Measurements from ENCODE around the gene CABP1.
"Not testable (repeated sequence)": the region's sequence is repeated elsewhere in the genome, so short reads cannot be mapped to it uniquely, and the experiment has no call there.

Gene CABP1

GRCh38 chr12:120614848-120615247 is 25.6 kb upstream of the CABP1 start:
- no peaks in the 10 kb centered on the region for H3K9me3 ChIP-seq (ENCODE audit: insufficient read depth, low read length)
- H3K36me3 ChIP-seq (ENCODE audit: low read length): no peaks in the 10 kb centered on the region
- no peak overlapping the region for H3K4me2 ChIP-seq (ENCODE audit: low read depth, low read length, poor library complexity, severe bottlenecking)
- TF ChIP-seq CTCF (IDR thresholded peaks at IDR 0.05; ENCODE audit: insufficient read depth, low read length, poor library complexity, severe bottlenecking): no peak
- TF ChIP-seq EZH2phosphoT487 (conservative IDR thresholded peaks at IDR 0.05; ENCODE audit: low read length): no peak
- no peak overlapping the region for H3K4me3 ChIP-seq (ENCODE audit: insufficient read depth, low read length, poor library complexity, severe bottlenecking)
- no peaks in the 10 kb centered on the region for H3K79me2 ChIP-seq (ENCODE audit: insufficient read depth, low read length)
- H3K27ac ChIP-seq (ENCODE audit: low read depth, low read length): no peak overlapping the region
- no peaks in the 10 kb centered on the region for H4K20me1 ChIP-seq (ENCODE audit: low read depth, low read length)
- no peak overlapping the region for H2AFZ ChIP-seq (ENCODE audit: low read depth, low read length, severe bottlenecking)
- H3K9ac ChIP-seq (ENCODE audit: low read length): no peak overlapping the region
- no peaks in the 10 kb centered on the region for H3K27me3 ChIP-seq (ENCODE audit: low read length)
- no peaks in the 10 kb centered on the region for H3F3A ChIP-seq (ENCODE audit: insufficient read depth)
- H3K9me2 ChIP-seq (replicated peaks; ENCODE audit: insufficient read depth, low read length): no peaks in the 10 kb centered on the region

GRCh38 chr12:120617193-120617592 is 23.2 kb upstream of the CABP1 start:
- H3K4me2 ChIP-seq (ENCODE audit: low read depth, low read length, poor library complexity, severe bottlenecking); H3K9me2 ChIP-seq (replicated peaks; ENCODE audit: insufficient read depth, low read length); H3K36me3 ChIP-seq (ENCODE audit: low read length); H4K20me1 ChIP-seq (ENCODE audit: low read depth, low read length); H3K9me3 ChIP-seq (ENCODE audit: insufficient read depth, low read length); H3K79me2 ChIP-seq (ENCODE audit: insufficient read depth, low read length); H2AFZ ChIP-seq (ENCODE audit: low read depth, low read length, severe bottlenecking); H3K9ac ChIP-seq (ENCODE audit: low read length); H3K4me3 ChIP-seq (ENCODE audit: insufficient read depth, low read length, poor library complexity, severe bottlenecking); H3K27ac ChIP-seq (ENCODE audit: low read depth, low read length); H3F3A ChIP-seq (ENCODE audit: insufficient read depth); H3K27me3 ChIP-seq (ENCODE audit: low read length): not testable (repeated sequence)

GRCh38 chr12:120617767-120618166 is 22.7 kb upstream of the CABP1 start:
- not testable (repeated sequence) for H4K20me1 ChIP-seq (ENCODE audit: low read depth, low read length); H3K4me2 ChIP-seq (ENCODE audit: low read depth, low read length, poor library complexity, severe bottlenecking); H3K4me3 ChIP-seq (ENCODE audit: insufficient read depth, low read length, poor library complexity, severe bottlenecking); H3K27me3 ChIP-seq (ENCODE audit: low read length); H2AFZ ChIP-seq (ENCODE audit: low read depth, low read length, severe bottlenecking); H3K79me2 ChIP-seq (ENCODE audit: insufficient read depth, low read length); H3F3A ChIP-seq (ENCODE audit: insufficient read depth); H3K9ac ChIP-seq (ENCODE audit: low read length); H3K9me3 ChIP-seq (ENCODE audit: insufficient read depth, low read length); H3K9me2 ChIP-seq (replicated peaks; ENCODE audit: insufficient read depth, low read length); H3K27ac ChIP-seq (ENCODE audit: low read depth, low read length); H3K36me3 ChIP-seq (ENCODE audit: low read length)

- no peak overlapping the region for H3K27ac ChIP-seq (ENCODE audit: low read depth, low read length)
- no peaks in the 10 kb centered on the region for H3K9me2 ChIP-seq (replicated peaks; ENCODE audit: insufficient read depth, low read length)
- H3K36me3 ChIP-seq (ENCODE audit: low read length): no peaks in the 10 kb centered on the region
- H3K4me3 ChIP-seq (ENCODE audit: insufficient read depth, low read length, poor library complexity, severe bottlenecking): no peak overlapping the region
- no peak overlapping the region for H3K9ac ChIP-seq (ENCODE audit: low read length)
- no peaks in the 10 kb centered on the region for H3K79me2 ChIP-seq (ENCODE audit: insufficient read depth, low read length)
- H3K4me2 ChIP-seq (ENCODE audit: low read depth, low read length, poor library complexity, severe bottlenecking): no peak overlapping the region
- H3K27me3 ChIP-seq (ENCODE audit: low read length): no peaks in the 10 kb centered on the region
- no peaks in the 10 kb centered on the region for H3K9me3 ChIP-seq (ENCODE audit: insufficient read depth, low read length)
- H4K20me1 ChIP-seq (ENCODE audit: low read depth, low read length): no peaks in the 10 kb centered on the region
- H2AFZ ChIP-seq (ENCODE audit: low read depth, low read length, severe bottlenecking): no peak overlapping the region
- H3F3A ChIP-seq (ENCODE audit: insufficient read depth): no peaks in the 10 kb centered on the region
- TF ChIP-seq EZH2phosphoT487 (conservative IDR thresholded peaks at IDR 0.05; ENCODE audit: low read length) (no peak), CTCF (IDR thresholded peaks at IDR 0.05; ENCODE audit: insufficient read depth, low read length, poor library complexity, severe bottlenecking) (no peak)
Measured at GRCh38 chr12:120618954-120619615, 21.3 kb upstream of the CABP1 start.

Data from SU-DHL-6 (cell line).